Measurements from ENCODE around the gene LZTS2.

Gene LZTS2

GRCh38 chr10:100978121-100978900 is 21.3 kb upstream of the LZTS2 start:
- H3K36me3 ChIP-seq (ENCODE audit: control insufficient read depth, low read length): peaks cover 6% of the 10 kb centered on the region; the same call in 1 of the 2 replicates
- H3K4me2 ChIP-seq (ENCODE audit: low read length): no peak overlapping the region
- H3F3A ChIP-seq (ENCODE audit: control insufficient read depth, insufficient read depth): no peaks in the 10 kb centered on the region
- H3K27me3 ChIP-seq (ENCODE audit: control insufficient read depth, low read length): no peaks in the 10 kb centered on the region
- no peak overlapping the region for H3K4me3 ChIP-seq (ENCODE audit: low read length)
- H3K9me3 ChIP-seq (ENCODE audit: control insufficient read depth, insufficient read depth, low read length): no peaks in the 10 kb centered on the region
- TF ChIP-seq, protein P1, sequence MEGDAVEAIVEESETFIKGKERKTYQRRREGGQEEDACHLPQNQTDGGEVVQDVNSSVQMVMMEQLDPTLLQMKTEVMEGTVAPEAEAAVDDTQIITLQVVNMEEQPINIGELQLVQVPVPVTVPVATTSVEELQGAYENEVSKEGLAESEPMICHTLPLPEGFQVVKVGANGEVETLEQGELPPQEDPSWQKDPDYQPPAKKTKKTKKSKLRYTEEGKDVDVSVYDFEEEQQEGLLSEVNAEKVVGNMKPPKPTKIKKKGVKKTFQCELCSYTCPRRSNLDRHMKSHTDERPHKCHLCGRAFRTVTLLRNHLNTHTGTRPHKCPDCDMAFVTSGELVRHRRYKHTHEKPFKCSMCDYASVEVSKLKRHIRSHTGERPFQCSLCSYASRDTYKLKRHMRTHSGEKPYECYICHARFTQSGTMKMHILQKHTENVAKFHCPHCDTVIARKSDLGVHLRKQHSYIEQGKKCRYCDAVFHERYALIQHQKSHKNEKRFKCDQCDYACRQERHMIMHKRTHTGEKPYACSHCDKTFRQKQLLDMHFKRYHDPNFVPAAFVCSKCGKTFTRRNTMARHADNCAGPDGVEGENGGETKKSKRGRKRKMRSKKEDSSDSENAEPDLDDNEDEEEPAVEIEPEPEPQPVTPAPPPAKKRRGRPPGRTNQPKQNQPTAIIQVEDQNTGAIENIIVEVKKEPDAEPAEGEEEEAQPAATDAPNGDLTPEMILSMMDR (IDR thresholded peaks at IDR 0.05; ENCODE audit: low read depth, low read length, poor library complexity, severe bottlenecking): no peak
- no peak for TF ChIP-seq EZH2phosphoT487 (IDR thresholded peaks at IDR 0.05; ENCODE audit: borderline replicate concordance, low read length)
- H3K4me1 ChIP-seq (ENCODE audit: control insufficient read depth, low read length): no peaks in the 10 kb centered on the region
- no peak overlapping the region for H3K27ac ChIP-seq (ENCODE audit: low read depth, low read length)
- no peaks in the 10 kb centered on the region for H4K20me1 ChIP-seq (ENCODE audit: control insufficient read depth, insufficient read depth, low read depth, low read length)
- H3K79me2 ChIP-seq (ENCODE audit: control insufficient read depth, low read length): no peaks in the 10 kb centered on the region
- no peaks in the 10 kb centered on the region for H3K9me2 ChIP-seq (replicated peaks; ENCODE audit: control insufficient read depth, low read length)

DNA sequence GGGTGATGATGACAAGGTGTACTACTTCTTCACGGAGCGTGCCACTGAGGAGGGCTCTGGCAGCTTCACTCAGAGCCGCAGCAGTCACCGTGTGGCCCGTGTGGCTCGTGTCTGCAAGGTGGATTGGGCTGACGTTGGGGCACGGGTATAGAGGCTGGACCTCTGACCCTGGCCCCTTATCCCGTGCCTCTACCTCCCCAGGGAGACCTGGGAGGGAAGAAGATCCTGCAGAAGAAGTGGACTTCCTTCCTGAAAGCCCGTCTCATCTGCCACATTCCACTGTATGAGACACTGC is 20.8 kb upstream of the LZTS2 start:
- no peaks in the 10 kb centered on the region for H3F3A ChIP-seq (ENCODE audit: control insufficient read depth, insufficient read depth)
- H3K36me3 ChIP-seq (ENCODE audit: control insufficient read depth, low read length): peaks cover 6% of the 10 kb centered on the region; the same call in 1 of the 2 replicates
- no peaks in the 10 kb centered on the region for H3K4me1 ChIP-seq (ENCODE audit: control insufficient read depth, low read length)
- no peaks in the 10 kb centered on the region for H3K9me3 ChIP-seq (ENCODE audit: control insufficient read depth, insufficient read depth, low read length)
- no peak overlapping the region for H3K27ac ChIP-seq (ENCODE audit: low read depth, low read length)
- no peaks in the 10 kb centered on the region for H3K27me3 ChIP-seq (ENCODE audit: control insufficient read depth, low read length)
- no peak overlapping the region for H3K4me3 ChIP-seq (ENCODE audit: low read length)
- TF ChIP-seq, protein P1 (IDR thresholded peaks at IDR 0.05; ENCODE audit: low read depth, low read length, poor library complexity, severe bottlenecking): no peak
- no peak for TF ChIP-seq EZH2phosphoT487 (IDR thresholded peaks at IDR 0.05; ENCODE audit: borderline replicate concordance, low read length)
- H4K20me1 ChIP-seq (ENCODE audit: control insufficient read depth, insufficient read depth, low read depth, low read length): no peaks in the 10 kb centered on the region
- no peak overlapping the region for H3K4me2 ChIP-seq (ENCODE audit: low read length)
- no peaks in the 10 kb centered on the region for H3K79me2 ChIP-seq (ENCODE audit: control insufficient read depth, low read length)
- no peaks in the 10 kb centered on the region for H3K9me2 ChIP-seq (replicated peaks; ENCODE audit: control insufficient read depth, low read length)

DNA sequence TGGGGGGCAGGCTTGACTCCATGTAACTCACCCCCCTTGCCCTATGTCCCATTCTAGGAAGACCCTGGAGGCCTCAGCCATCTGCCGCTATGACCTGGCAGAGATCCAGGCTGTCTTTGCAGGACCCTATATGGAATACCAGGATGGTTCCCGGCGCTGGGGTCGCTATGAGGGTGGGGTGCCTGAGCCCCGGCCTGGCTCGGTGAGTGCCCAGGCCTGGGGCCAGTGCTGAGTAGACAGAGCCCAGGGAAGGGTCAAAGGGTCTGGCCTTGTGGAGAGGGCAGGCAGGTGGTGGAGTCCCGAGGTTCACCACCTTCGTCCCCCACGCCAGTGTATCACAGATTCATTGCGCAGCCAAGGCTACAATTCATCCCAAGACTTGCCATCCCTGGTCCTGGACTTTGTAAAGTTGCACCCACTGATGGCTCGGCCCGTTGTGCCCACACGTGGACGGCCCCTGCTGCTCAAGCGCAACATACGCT is 19.8 kb upstream of the LZTS2 start:
- Histone ChIP-seq H3K4me3 (ENCODE audit: low read length) (no peak overlapping the region), H3F3A (ENCODE audit: control insufficient read depth, insufficient read depth) (no peaks in the 10 kb centered on the region), H3K4me1 (ENCODE audit: control insufficient read depth, low read length) (no peaks in the 10 kb centered on the region), H3K79me2 (ENCODE audit: control insufficient read depth, low read length) (no peaks in the 10 kb centered on the region), H3K9me3 (ENCODE audit: control insufficient read depth, insufficient read depth, low read length) (no peaks in the 10 kb centered on the region), H4K20me1 (ENCODE audit: control insufficient read depth, insufficient read depth, low read depth, low read length) (no peaks in the 10 kb centered on the region), H3K4me2 (ENCODE audit: low read length) (no peak overlapping the region), H3K9me2 (replicated peaks; ENCODE audit: control insufficient read depth, low read length) (no peaks in the 10 kb centered on the region), H3K27ac (ENCODE audit: low read depth, low read length) (no peak overlapping the region), H3K36me3 (ENCODE audit: control insufficient read depth, low read length) (peaks cover 6% of the 10 kb centered on the region; the same call in 1 of the 2 replicates), H3K27me3 (ENCODE audit: control insufficient read depth, low read length) (no peaks in the 10 kb centered on the region)
- no peak for TF ChIP-seq EZH2phosphoT487 (IDR thresholded peaks at IDR 0.05; ENCODE audit: borderline replicate concordance, low read length)
- TF ChIP-seq, protein P1 (IDR thresholded peaks at IDR 0.05; ENCODE audit: low read depth, low read length, poor library complexity, severe bottlenecking): no peak

Measured in DOHH2 (cell line).